ENCODE measurements around the gene TMOD1. TPM values are rescaled to one million over a fixed set of nuclear protein-coding genes. Genes with fewer than 3 reads are reported as not detected.

TMOD1 gene
- total RNA-seq, 1 experiment from 2014 or later: 1.0 TPM

DNA sequence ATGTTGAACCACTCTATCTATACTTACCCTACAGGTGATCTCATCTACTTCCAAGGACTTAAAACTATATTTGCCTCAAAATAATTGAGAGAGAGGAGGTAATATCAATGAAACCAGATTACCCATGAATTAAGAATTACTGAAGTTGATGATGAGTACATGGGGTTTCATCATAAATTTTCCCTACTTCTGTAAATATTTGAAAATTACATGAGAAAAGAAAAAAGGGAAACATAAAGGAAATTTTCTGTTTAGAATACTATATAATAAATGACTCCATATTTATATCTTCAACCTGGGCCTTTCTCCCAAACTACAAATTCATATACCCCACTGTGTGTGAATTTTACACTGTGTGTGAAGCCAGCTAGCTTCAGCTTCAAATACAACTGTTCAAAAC, 129.1 kb downstream of the TMOD1 start (continued):
- TF ChIP-seq, protein P1, sequence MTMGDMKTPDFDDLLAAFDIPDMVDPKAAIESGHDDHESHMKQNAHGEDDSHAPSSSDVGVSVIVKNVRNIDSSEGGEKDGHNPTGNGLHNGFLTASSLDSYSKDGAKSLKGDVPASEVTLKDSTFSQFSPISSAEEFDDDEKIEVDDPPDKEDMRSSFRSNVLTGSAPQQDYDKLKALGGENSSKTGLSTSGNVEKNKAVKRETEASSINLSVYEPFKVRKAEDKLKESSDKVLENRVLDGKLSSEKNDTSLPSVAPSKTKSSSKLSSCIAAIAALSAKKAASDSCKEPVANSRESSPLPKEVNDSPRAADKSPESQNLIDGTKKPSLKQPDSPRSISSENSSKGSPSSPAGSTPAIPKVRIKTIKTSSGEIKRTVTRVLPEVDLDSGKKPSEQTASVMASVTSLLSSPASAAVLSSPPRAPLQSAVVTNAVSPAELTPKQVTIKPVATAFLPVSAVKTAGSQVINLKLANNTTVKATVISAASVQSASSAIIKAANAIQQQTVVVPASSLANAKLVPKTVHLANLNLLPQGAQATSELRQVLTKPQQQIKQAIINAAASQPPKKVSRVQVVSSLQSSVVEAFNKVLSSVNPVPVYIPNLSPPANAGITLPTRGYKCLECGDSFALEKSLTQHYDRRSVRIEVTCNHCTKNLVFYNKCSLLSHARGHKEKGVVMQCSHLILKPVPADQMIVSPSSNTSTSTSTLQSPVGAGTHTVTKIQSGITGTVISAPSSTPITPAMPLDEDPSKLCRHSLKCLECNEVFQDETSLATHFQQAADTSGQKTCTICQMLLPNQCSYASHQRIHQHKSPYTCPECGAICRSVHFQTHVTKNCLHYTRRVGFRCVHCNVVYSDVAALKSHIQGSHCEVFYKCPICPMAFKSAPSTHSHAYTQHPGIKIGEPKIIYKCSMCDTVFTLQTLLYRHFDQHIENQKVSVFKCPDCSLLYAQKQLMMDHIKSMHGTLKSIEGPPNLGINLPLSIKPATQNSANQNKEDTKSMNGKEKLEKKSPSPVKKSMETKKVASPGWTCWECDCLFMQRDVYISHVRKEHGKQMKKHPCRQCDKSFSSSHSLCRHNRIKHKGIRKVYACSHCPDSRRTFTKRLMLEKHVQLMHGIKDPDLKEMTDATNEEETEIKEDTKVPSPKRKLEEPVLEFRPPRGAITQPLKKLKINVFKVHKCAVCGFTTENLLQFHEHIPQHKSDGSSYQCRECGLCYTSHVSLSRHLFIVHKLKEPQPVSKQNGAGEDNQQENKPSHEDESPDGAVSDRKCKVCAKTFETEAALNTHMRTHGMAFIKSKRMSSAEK (CRISPR knock-in tag; IDR thresholded peaks at IDR 0.05; ENCODE audit: borderline replicate concordance): no peak
- TF ChIP-seq FOXP4 (CRISPR knock-in tag; IDR thresholded peaks at IDR 0.05): no peak
- TF ChIP-seq, protein P2, sequence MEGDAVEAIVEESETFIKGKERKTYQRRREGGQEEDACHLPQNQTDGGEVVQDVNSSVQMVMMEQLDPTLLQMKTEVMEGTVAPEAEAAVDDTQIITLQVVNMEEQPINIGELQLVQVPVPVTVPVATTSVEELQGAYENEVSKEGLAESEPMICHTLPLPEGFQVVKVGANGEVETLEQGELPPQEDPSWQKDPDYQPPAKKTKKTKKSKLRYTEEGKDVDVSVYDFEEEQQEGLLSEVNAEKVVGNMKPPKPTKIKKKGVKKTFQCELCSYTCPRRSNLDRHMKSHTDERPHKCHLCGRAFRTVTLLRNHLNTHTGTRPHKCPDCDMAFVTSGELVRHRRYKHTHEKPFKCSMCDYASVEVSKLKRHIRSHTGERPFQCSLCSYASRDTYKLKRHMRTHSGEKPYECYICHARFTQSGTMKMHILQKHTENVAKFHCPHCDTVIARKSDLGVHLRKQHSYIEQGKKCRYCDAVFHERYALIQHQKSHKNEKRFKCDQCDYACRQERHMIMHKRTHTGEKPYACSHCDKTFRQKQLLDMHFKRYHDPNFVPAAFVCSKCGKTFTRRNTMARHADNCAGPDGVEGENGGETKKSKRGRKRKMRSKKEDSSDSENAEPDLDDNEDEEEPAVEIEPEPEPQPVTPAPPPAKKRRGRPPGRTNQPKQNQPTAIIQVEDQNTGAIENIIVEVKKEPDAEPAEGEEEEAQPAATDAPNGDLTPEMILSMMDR (IDR thresholded peaks at IDR 0.05): no peak
- no peak for TF ChIP-seq NFATC4 (CRISPR knock-in tag; IDR thresholded peaks at IDR 0.05)

- ChIA-PET POLR2A (interaction anchor here (1.2 to 2.0 kb wide), 3 partner anchors 11 to 131 kb away, joined by 3 to 6 read pairs (median 5); partner anchors contain the start of gene TMOD1), CTCF (interaction anchor here (0.8 to 2.5 kb wide), 7 partner anchors 17 to 264 kb away, joined by 3 to 20 read pairs (median 5); partner anchors contain the start of gene TMOD1)
- H3K4me1 Mint-ChIP-seq: peaks cover 46% of the 10 kb centered on the region
- ATAC-seq: peak; percentile 1; the same call in 1 of the 2 replicates
- H3K4me3 Mint-ChIP-seq: peak overlapping the region; percentile 98
- peak; percentile 53 for DNase-seq (ENCODE audit: low spot score)
- H3K9me3 Mint-ChIP-seq: no peaks in the 10 kb centered on the region
- no peaks in the 10 kb centered on the region for H3K36me3 Mint-ChIP-seq
- H3K27me3 Mint-ChIP-seq (ENCODE audit: low read depth): no peaks in the 10 kb centered on the region
- TF ChIP-seq E2F1 (CRISPR knock-in tag; IDR thresholded peaks at IDR 0.05) (no peak), EMX1 (CRISPR knock-in tag; IDR thresholded peaks at IDR 0.05) (0 out of 2 replicates have a peak, but pooled peaks have one; percentile 37)
- TF ChIP-seq, protein P3, sequence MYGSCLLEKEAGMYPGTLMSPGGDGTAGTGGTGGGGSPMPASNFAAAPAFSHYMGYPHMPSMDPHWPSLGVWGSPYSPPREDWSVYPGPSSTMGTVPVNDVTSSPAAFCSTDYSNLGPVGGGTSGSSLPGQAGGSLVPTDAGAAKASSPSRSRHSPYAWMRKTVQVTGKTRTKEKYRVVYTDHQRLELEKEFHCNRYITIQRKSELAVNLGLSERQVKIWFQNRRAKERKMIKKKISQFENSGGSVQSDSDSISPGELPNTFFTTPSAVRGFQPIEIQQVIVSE (CRISPR knock-in tag; IDR thresholded peaks at IDR 0.05; ENCODE audit: borderline replicate concordance): 0 out of 2 replicates have a peak, but pooled peaks have one; percentile 29
- H3K27ac Mint-ChIP-seq: peak overlapping the region; percentile 100
Measured at GRCh38 chr9:97632248-97632984, 130.9 kb downstream of the TMOD1 start.

DNA sequence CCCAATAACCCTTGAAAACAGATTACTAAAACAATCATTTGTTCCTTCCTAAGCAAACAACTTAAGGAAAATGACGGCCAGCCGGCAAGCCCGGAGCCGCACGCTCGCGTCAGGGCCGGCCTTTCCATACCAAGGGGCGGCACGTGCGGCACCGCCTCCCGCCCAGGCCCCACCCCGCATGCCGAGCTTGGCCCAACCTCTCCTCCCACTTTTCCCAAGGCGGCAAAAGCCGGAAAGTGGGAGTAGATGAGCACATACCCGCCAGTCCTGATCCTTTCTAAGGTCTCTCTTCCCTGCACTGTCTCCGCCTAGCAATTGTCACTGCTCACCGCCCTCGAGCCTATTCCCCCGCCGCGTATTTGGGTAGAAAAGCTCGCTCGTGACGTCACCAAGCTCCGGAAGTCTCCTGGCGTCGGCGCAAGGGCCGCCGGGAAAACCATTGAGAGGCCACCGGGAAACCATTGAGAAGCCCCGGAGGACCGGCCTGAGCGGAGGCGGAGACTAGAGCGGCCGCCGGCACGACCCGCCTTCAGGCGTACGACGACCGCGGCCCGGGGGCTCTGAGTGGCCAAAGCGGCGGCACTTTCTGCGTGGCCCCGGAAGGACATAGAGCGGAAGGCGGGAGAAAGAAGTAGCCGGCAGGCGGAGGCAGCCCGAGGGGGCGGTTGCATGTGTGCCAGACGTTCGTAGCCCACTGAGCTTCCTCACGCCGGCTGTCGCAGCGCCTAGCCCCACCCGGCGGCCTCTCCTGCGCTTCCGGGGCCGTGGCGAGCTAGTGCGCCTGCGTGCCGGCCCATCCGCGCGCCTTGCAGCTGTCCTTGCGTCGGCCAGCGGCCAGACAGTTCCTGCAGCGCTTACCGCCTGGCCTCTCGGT, 131.8 kb downstream of the TMOD1 start, which contains the start of the genes NCBP1 and TSTD2:
NCBP1 (plus strand) TSS at position 837 of the 874 bp plus-strand sequence. CDS start 61 bp downstream, outside the sequence.
TSTD2 (minus strand) TSS at position 384 of the 874 bp plus-strand sequence. CDS start 5,806 bp downstream, outside the sequence.
- CTCF ChIA-PET: interaction anchor here (0.5 to 2.5 kb wide), 12 partner anchors 18 to 326 kb away, joined by 3 to 20 read pairs (median 4); partner anchors contain the start of genes CCDC180 and TMOD1
- TF ChIP-seq CREB1 (CRISPR knock-in tag; IDR thresholded peaks at IDR 0.05): no peak
- TF ChIP-seq, protein P4, sequence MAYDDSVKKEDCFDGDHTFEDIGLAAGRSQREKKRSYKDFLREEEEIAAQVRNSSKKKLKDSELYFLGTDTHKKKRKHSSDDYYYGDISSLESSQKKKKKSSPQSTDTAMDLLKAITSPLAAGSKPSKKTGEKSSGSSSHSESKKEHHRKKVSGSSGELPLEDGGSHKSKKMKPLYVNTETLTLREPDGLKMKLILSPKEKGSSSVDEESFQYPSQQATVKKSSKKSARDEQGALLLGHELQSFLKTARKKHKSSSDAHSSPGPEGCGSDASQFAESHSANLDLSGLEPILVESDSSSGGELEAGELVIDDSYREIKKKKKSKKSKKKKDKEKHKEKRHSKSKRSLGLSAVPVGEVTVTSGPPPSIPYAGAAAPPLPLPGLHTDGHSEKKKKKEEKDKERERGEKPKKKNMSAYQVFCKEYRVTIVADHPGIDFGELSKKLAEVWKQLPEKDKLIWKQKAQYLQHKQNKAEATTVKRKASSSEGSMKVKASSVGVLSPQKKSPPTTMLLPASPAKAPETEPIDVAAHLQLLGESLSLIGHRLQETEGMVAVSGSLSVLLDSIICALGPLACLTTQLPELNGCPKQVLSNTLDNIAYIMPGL (CRISPR knock-in tag; IDR thresholded peaks at IDR 0.05): peak; percentile 53; the same call in 1 of the 2 replicates
- peak; percentile 2; the same call in 1 of the 2 replicates for TF ChIP-seq ZBTB43 (CRISPR knock-in tag; IDR thresholded peaks at IDR 0.05)
- no peak for TF ChIP-seq ZNF121 (CRISPR knock-in tag; IDR thresholded peaks at IDR 0.05)

More for the DNA sequence above, 131.8 kb downstream of the TMOD1 start, which contains the start of the genes NCBP1 and TSTD2:
- ATAC-seq (peak; percentile 92), DNase-seq (ENCODE audit: low spot score) (peak; percentile 94)
- Mint-ChIP-seq H3K4me3 (peak within 1 kb of the TSS; percentile 98), H3K9me3 (no peaks in the 10 kb centered on the region), H3K36me3 (no peaks in the 10 kb centered on the region), H3K4me1 (peaks cover 48% of the 10 kb centered on the region), H3K27me3 (ENCODE audit: low read depth) (no peaks in the 10 kb centered on the region), H3K27ac (peak within 1 kb of the TSS; percentile 100)
- POLR2A ChIA-PET: interaction anchor here (0.6 to 2.0 kb wide), 9 partner anchors 10 to 779 kb away, joined by 3 to 6 read pairs (median 3); partner anchors contain the start of genes TBC1D2, TMOD1 and ZNF782

Measured in WTC11 (cell line).